Activated CD8-positive, alpha-beta memory T cell treated with anti-CD3 and anti-CD28 coated beads, Interleukin-2, amount 10 ng/mL, durations not matched to agents 7 days and 5 days (primary cell): ENCODE results near the gene ARMC3. TPM values are rescaled to one million over a fixed set of nuclear protein-coding genes. Genes with fewer than 3 reads are reported as not detected.
"Not testable (repeated sequence)": the region's sequence is repeated elsewhere in the genome, so short reads cannot be mapped to it uniquely, and the experiment has no call there.

Experiments
- ATAC-seq: fragments of 150-1000 bp; cut with Tn5 transposase; one replicate; pipeline ENCODE4 v1.10.0; 2021; ENCODE audit warnings: moderate library complexity
- CTCF ChIA-PET: fragments of 350-600 bp; sonication (Branson Sonifier 250); formaldehyde crosslinking; loops from one replicate; lab custom pipeline; 2021; ENCODE audit warnings: antibody characterized with exemption; lab: Charles Lee
- DNase-seq: peaks from one replicate; pipeline ENCODE4 v3.0.0-alpha.2; 2020
- H3K27ac Mint-ChIP-seq: one replicate; pipeline ENCODE4 v1.8.0; 2021; ENCODE audit warnings: mild to moderate bottlenecking, mixed read lengths
- H3K27me3 Mint-ChIP-seq: one replicate; pipeline ENCODE4 v1.8.0; 2021; ENCODE audit warnings: mixed read lengths
- H3K36me3 Mint-ChIP-seq: one replicate; pipeline ENCODE4 v1.8.0; 2021; ENCODE audit warnings: mild to moderate bottlenecking, mixed read lengths
- H3K4me1 Mint-ChIP-seq: one replicate; pipeline ENCODE4 v1.8.0; 2021; ENCODE audit warnings: mixed read lengths
- H3K4me3 Mint-ChIP-seq: one replicate; pipeline ENCODE4 v1.8.0; 2021; ENCODE audit warnings: mild to moderate bottlenecking, moderate library complexity, mixed read lengths
- H3K9me3 Mint-ChIP-seq: one replicate; pipeline ENCODE4 v1.8.0; 2022; ENCODE audit warnings: low read depth, mixed read lengths
- total RNA-seq, 2 experiments: library from RNA; stranded (reverse); gene quantifications; one replicate each; pipeline ENCODE4 v1.2.3, GENCODE V29; 2021

ARMC3 gene
- total RNA-seq, 2 experiments from 2014 or later, result not detected

- Mint-ChIP-seq H3K4me1 (peaks cover 4% of the 10 kb centered on the region), H3K27ac (no peak overlapping the region)
Measured at GRCh38 chr10:23069019-23069815, 141.4 kb downstream of the ARMC3 start.

GRCh38 chr10:23070092-23070912, 142.4 kb downstream of the ARMC3 start:
- H3K4me1 Mint-ChIP-seq, DNase-seq, CTCF ChIA-PET, ATAC-seq, H3K36me3 Mint-ChIP-seq, H3K9me3 Mint-ChIP-seq, H3K4me3 Mint-ChIP-seq, H3K27me3 Mint-ChIP-seq, H3K27ac Mint-ChIP-seq: not testable (repeated sequence)

More at GRCh38 chr10:23069019-23069815, 141.4 kb downstream of the ARMC3 start:
- H3K9me3 Mint-ChIP-seq, result no peaks in the 10 kb centered on the region
- CTCF ChIA-PET, result no interaction called here
- H3K4me3 Mint-ChIP-seq, result no peak overlapping the region
- no peak for ATAC-seq
- H3K36me3 Mint-ChIP-seq, result no peaks in the 10 kb centered on the region
- H3K27me3 Mint-ChIP-seq, result no peaks in the 10 kb centered on the region
- DNase-seq, result no peak

GRCh38 chr10:23070913-23071218, 143.0 kb downstream of the ARMC3 start:
- ATAC-seq (no peak), DNase-seq (no peak)
- Mint-ChIP-seq H3K9me3 (no peaks in the 10 kb centered on the region), H3K27me3 (peaks cover 7% of the 10 kb centered on the region), H3K4me3 (no peak overlapping the region), H3K27ac (no peak overlapping the region), H3K4me1 (peaks cover 4% of the 10 kb centered on the region), H3K36me3 (no peaks in the 10 kb centered on the region)
- CTCF ChIA-PET, result no interaction called here

DNA sequence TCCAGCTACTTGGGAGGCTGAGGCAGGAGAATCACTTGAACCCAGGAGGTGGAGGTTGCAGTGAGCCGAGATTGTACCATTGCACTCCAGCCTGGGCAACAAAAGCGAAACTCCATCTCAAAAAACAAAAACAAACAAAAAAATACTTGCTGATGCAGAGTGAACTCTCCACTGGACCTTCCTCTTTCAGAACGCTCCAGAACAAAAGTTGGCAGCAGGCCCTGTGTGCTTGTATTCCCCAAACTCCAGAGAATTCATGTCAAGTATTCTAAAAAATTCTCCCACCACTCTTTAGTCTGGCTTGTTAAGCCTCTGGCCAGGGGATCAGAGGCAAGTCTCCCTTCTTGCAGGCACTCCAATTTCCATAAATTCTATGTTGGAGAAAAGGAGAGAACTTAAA, 144.7 kb downstream of the ARMC3 start:
- H3K36me3 Mint-ChIP-seq, ATAC-seq, H3K4me3 Mint-ChIP-seq, H3K9me3 Mint-ChIP-seq, DNase-seq, CTCF ChIA-PET, H3K27ac Mint-ChIP-seq, H3K4me1 Mint-ChIP-seq: not testable (repeated sequence)
- H3K27me3 Mint-ChIP-seq, result peaks cover 18% of the 10 kb centered on the region

- ATAC-seq (no peak), DNase-seq (no peak)
- H3K4me1 Mint-ChIP-seq, result peaks cover 4% of the 10 kb centered on the region
- H3K27ac Mint-ChIP-seq, result no peak overlapping the region
- no peaks in the 10 kb centered on the region for H3K36me3 Mint-ChIP-seq
- CTCF ChIA-PET, result no interaction called here
- H3K27me3 Mint-ChIP-seq, result peaks cover 24% of the 10 kb centered on the region
- H3K4me3 Mint-ChIP-seq, result no peak overlapping the region
- no peaks in the 10 kb centered on the region for H3K9me3 Mint-ChIP-seq
Measured at GRCh38 chr10:23073527-23073926, 145.7 kb downstream of the ARMC3 start.

- Mint-ChIP-seq H3K36me3 (no peaks in the 10 kb centered on the region), H3K4me1 (peaks cover 4% of the 10 kb centered on the region), H3K27me3 (peaks cover 37% of the 10 kb centered on the region), H3K27ac (no peak overlapping the region), H3K9me3 (no peaks in the 10 kb centered on the region), H3K4me3 (no peak overlapping the region)
- no peak for DNase-seq
- ATAC-seq, result no peak
- CTCF ChIA-PET, result no interaction called here
Measured at GRCh38 chr10:23075672-23076071, 147.8 kb downstream of the ARMC3 start.

- H3K36me3 Mint-ChIP-seq, result no peaks in the 10 kb centered on the region
- H3K27me3 Mint-ChIP-seq, result peaks cover 54% of the 10 kb centered on the region
- no peak overlapping the region for H3K27ac Mint-ChIP-seq
- ATAC-seq (no peak), DNase-seq (no peak)
- no peaks in the 10 kb centered on the region for H3K4me1 Mint-ChIP-seq
- CTCF ChIA-PET, result no interaction called here
- no peak overlapping the region for H3K4me3 Mint-ChIP-seq
- no peaks in the 10 kb centered on the region for H3K9me3 Mint-ChIP-seq
Measured at GRCh38 chr10:23078114-23078513, 150.3 kb downstream of the ARMC3 start.

DNA sequence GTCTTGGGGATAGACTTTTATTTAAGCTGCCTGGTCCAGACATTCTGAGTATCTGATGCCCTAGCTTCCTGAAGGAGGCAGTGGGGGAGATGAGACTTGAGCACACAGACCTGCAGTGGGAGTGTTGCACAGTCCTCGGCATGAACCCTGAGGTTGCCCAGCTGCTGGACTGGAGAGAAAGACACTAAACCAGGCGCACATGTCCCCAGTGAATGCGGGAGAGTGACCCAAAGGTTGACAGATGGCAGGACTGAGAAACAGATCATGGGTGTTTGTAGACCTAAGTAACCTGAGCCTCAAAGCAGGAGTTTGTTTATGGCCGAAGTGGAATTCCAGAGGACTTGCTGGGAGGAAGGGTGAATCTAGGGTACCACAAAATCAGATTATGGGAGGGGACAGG, 151.8 kb downstream of the ARMC3 start:
- Mint-ChIP-seq H3K4me1 (no peaks in the 10 kb centered on the region), H3K27ac (no peak overlapping the region), H3K27me3 (peaks cover 57% of the 10 kb centered on the region), H3K9me3 (no peaks in the 10 kb centered on the region), H3K4me3 (no peak overlapping the region), H3K36me3 (no peaks in the 10 kb centered on the region)
- ATAC-seq (no peak), DNase-seq (no peak)
- CTCF ChIA-PET, result no interaction called here

GRCh38 chr10:23080262-23080661, 152.4 kb downstream of the ARMC3 start:
- peaks cover 59% of the 10 kb centered on the region for H3K27me3 Mint-ChIP-seq
- H3K4me1 Mint-ChIP-seq, result no peaks in the 10 kb centered on the region
- no peaks in the 10 kb centered on the region for H3K9me3 Mint-ChIP-seq
- DNase-seq, result no peak
- ATAC-seq, result no peak
- CTCF ChIA-PET, result no interaction called here
- H3K4me3 Mint-ChIP-seq, result no peak overlapping the region
- H3K27ac Mint-ChIP-seq, result no peak overlapping the region
- no peaks in the 10 kb centered on the region for H3K36me3 Mint-ChIP-seq

GRCh38 chr10:23081221-23081750, 153.4 kb downstream of the ARMC3 start:
- H3K9me3 Mint-ChIP-seq, result no peaks in the 10 kb centered on the region
- no peak overlapping the region for H3K4me3 Mint-ChIP-seq
- ATAC-seq, result no peak
- no peak for DNase-seq
- no peak overlapping the region for H3K27ac Mint-ChIP-seq
- peaks cover 59% of the 10 kb centered on the region for H3K27me3 Mint-ChIP-seq
- CTCF ChIA-PET, result interaction anchor here (1.0 kb wide), 1 partner anchor 33 kb away, joined by 3 read pairs; no protein-coding TSS in a partner anchor
- no peaks in the 10 kb centered on the region for H3K36me3 Mint-ChIP-seq
- H3K4me1 Mint-ChIP-seq, result no peaks in the 10 kb centered on the region

DNA sequence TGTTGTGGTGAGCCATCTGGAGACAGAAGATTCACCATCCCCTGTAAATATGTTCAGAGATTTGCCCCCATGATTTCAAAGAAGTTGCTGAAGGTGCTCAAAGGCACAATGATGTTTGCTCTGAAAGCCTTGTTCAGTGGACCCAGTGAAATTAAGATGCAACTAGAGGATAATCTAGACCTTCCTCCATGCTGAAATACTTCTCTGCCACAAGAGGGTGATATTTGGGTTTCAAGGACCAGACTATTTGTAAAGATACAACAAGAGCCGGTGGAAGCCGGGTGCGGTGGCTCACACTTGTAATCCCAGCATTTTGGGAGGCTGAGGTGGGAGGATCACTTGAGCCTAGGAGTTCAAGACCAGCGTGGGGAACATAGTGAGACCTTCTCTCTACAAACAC, 154.0 kb downstream of the ARMC3 start:
- H3K27ac Mint-ChIP-seq, result no peak overlapping the region
- H3K4me1 Mint-ChIP-seq, result no peaks in the 10 kb centered on the region
- CTCF ChIA-PET, result interaction anchor here (1.0 kb wide), 1 partner anchor 32 kb away, joined by 3 read pairs; no protein-coding TSS in a partner anchor
- H3K36me3 Mint-ChIP-seq, result no peaks in the 10 kb centered on the region
- H3K4me3 Mint-ChIP-seq, result no peak overlapping the region
- H3K9me3 Mint-ChIP-seq, result no peaks in the 10 kb centered on the region
- peaks cover 57% of the 10 kb centered on the region for H3K27me3 Mint-ChIP-seq
- no peak for ATAC-seq
- DNase-seq, result no peak
